Prostate gland (tissue), 2 donors: ENCODE results near the gene TPD52L1. TPM values are rescaled to one million over a fixed set of nuclear protein-coding genes. Genes with fewer than 3 reads are reported as not detected.

Experiments used
- DNase-seq: peaks from one replicate; pipeline ENCODE4 v3.0.0-alpha.2; 2019; ENCODE audit warnings: low spot score
- H3K27ac ChIP-seq, 2 donors: fragments of 200-600 bp; sonication (generic); 2 replicates each; pipeline ENCODE4 v1.5.1; 2017 to 2019
- H3K27me3 ChIP-seq: fragments of 200-600 bp; sonication (generic); replicated peaks from 2 replicates; pipeline ENCODE4 v1.5.1; 2019; ENCODE audit not compliant: insufficient read depth
- H3K36me3 ChIP-seq, 2 donors: fragments of 200-600 bp; sonication (generic); 1 replicate in 1 of 2; 2 replicates in 1 of 2; pipeline versions ENCODE4 v1.5.1 to v1.8.1; 2017 to 2019
- H3K4me1 ChIP-seq: fragments of 200-600 bp; sonication (generic); replicated peaks from 2 replicates; pipeline ENCODE4 v1.5.1; 2019
- H3K4me3 ChIP-seq, 2 donors: fragments of 200-600 bp; sonication (generic); 2 replicates each; pipeline ENCODE4 v1.5.1; 2017 to 2019
- H3K9me3 ChIP-seq: fragments of 200-600 bp; sonication (generic); 2 replicates; pipeline ENCODE4 v1.5.1; 2017
- CTCF ChIP-seq, 4 experiments: fragments of 200-600 bp in 2 of 4; fragments of 450-650 bp in 2 of 4; sonication (generic) in 2 of 4; IDR thresholded peaks; 1 replicate in 3 of 4; 2 replicates in 1 of 4; pipeline ENCODE4 v1.5.1; 2016 to 2019; ENCODE audit warnings: antibody characterized with exemption in 4 of 4, mild to moderate bottlenecking in 2 of 4, moderate library complexity in 2 of 4
- POLR2A ChIP-seq: fragments of 450-650 bp; IDR thresholded peaks from one replicate; pipeline ENCODE4 v1.6.1; 2016; ENCODE audit warnings: antibody characterized with exemption, mild to moderate bottlenecking
- POLR2AphosphoS5 ChIP-seq: sonication (generic); formaldehyde crosslinking; IDR thresholded peaks from one replicate; pipeline ENCODE4 v1.6.1; 2017; ENCODE audit warnings: antibody characterized with exemption
- WGBS: methylation state at CpG from one replicate; pipeline ENCODE4 v1.1.5; 2018; 5-methylcytosine and 5-hydroxymethylcytosine counted together
- intact Hi-C: fragments of 100-400 bp; cut with DNase I; formaldehyde crosslinking; loops from one replicate; pipeline ENCODE4 v1.14.2; 2022
- total RNA-seq, 2 donors: library from RNA; depleted of rRNA; stranded (reverse); fragments of >200 nt; gene quantifications; one replicate each; pipeline ENCODE4 v1.1.0, GENCODE V29; 2016

TPD52L1 gene
- total RNA-seq, 2 donors from 2014 or later = 63.9 to 105 TPM

DNA sequence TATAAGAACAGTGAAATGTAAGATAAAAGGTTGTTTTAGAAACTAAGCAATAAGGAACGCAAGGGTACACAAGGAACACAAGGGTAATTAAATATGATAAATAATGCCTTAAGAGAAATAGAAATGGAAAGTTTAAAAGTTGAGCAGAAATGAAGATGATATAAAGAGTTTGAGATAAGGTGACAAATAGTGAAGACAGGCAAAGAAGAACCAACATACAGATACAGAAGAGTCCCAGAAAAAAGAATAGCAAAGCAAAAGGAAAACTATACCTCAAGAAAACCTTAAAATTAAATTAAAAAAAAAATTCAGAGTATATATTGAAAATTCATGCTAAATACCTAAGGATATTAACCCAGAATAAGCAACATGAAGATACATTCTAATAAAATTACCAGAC, 131.8 kb downstream of the TPD52L1 start:
- H3K9me3 ChIP-seq = no peaks in the 10 kb centered on the region
- DNase-seq = no peak
- 97% methylated on average over 1 of the region's 1 CpG for WGBS
- intact Hi-C loops = no loop called here
- no peaks in the 10 kb centered on the region for H3K4me1 ChIP-seq
- no peak overlapping the region for H3K4me3 ChIP-seq
- TF ChIP-seq POLR2AphosphoS5 (no peak), POLR2A (no peak), CTCF (IDR thresholded peaks at IDR 0.05) (no peak)
- no peaks in the 10 kb centered on the region for H3K36me3 ChIP-seq
- H3K27ac ChIP-seq = no peak overlapping the region
- H3K27me3 ChIP-seq = no peaks in the 10 kb centered on the region

DNA sequence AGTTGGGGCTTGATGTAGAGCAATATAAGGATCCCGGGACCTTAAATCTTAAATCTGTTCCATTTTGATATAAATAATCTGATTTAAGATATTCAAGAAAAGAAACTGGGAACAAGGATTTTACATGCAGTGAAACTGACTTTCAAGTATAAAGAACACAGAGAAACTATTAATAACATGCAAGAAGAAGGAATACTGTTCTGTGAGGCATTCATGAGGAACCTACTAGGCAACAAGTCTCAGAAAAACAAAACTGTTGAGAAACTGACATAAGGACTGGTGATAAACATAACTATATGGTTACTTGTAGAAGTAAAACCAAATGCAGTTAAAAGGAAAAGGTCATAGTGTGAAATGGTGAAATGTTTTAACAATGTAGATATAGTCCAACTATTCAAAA, 132.4 kb downstream of the TPD52L1 start:
- H3K36me3 ChIP-seq = no peaks in the 10 kb centered on the region
- H3K4me1 ChIP-seq = no peaks in the 10 kb centered on the region
- no peak overlapping the region for H3K4me3 ChIP-seq
- intact Hi-C loops = no loop called here
- 89% methylated on average over 1 of the region's 1 CpG for WGBS
- H3K27me3 ChIP-seq = no peaks in the 10 kb centered on the region
- no peak for TF ChIP-seq CTCF (IDR thresholded peaks at IDR 0.05)
- TF ChIP-seq POLR2AphosphoS5 = no peak
- no peak for TF ChIP-seq POLR2A
- H3K9me3 ChIP-seq = no peaks in the 10 kb centered on the region
- DNase-seq = no peak
- H3K27ac ChIP-seq = no peak overlapping the region

DNA sequence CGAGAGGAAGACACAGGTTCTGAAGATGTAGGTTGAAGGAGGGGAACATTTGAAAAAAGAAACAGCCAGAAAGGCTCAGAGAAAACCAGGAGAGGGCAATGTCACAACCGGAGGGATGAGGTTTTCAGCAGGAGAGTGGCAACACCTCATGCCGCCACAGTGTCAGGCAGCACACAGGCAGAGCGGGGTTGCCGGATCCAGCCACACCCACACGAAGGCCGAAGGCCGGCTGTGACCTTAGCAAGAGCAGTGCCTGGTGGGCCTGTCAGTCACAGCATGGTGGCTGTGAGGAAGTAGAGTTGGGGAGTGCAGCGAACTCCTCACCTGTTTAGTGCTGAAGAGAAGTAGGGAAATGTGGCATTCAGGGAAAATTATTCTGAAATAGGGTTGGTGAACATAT, 134.1 kb downstream of the TPD52L1 start:
- Histone ChIP-seq H3K4me1 (no peaks in the 10 kb centered on the region), H3K36me3 (no peaks in the 10 kb centered on the region), H3K27ac (no peak overlapping the region), H3K9me3 (no peaks in the 10 kb centered on the region), H3K4me3 (no peak overlapping the region), H3K27me3 (no peaks in the 10 kb centered on the region)
- 96% methylated on average over 9 of the region's 9 CpGs for WGBS
- no peak for DNase-seq
- TF ChIP-seq POLR2A (no peak), CTCF (IDR thresholded peaks at IDR 0.05) (no peak), POLR2AphosphoS5 (no peak)
- intact Hi-C loops = no loop called here

DNA sequence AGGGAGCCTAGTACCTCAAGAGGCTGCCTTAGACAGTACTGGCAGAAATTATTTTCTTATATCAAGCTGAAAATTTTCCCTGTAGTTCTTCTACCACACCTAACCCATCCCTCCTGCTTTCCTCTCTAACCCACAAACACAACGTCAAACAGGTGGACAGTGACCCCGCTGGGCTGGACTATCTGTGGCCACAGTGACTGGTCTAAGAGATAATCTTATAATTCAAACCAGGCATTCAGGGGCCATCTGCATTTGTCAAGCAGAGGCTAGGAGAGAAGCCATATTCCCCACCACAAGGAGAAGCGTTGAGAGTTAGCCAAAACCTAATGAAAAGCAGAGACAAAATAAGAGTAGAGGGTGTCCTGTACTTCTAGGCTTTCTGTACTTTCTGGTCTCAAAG, 140.0 kb downstream of the TPD52L1 start:
- Histone ChIP-seq H3K9me3 (no peaks in the 10 kb centered on the region), H3K27me3 (no peaks in the 10 kb centered on the region), H3K4me3 (no peak overlapping the region), H3K4me1 (no peaks in the 10 kb centered on the region), H3K36me3 (no peaks in the 10 kb centered on the region), H3K27ac (no peak overlapping the region)
- TF ChIP-seq POLR2A (no peak), POLR2AphosphoS5 (no peak), CTCF (IDR thresholded peaks at IDR 0.05) (no peak)
- WGBS = 87% methylated on average over 3 of the region's 3 CpGs
- no peak for DNase-seq
- intact Hi-C loops = no loop called here

DNA sequence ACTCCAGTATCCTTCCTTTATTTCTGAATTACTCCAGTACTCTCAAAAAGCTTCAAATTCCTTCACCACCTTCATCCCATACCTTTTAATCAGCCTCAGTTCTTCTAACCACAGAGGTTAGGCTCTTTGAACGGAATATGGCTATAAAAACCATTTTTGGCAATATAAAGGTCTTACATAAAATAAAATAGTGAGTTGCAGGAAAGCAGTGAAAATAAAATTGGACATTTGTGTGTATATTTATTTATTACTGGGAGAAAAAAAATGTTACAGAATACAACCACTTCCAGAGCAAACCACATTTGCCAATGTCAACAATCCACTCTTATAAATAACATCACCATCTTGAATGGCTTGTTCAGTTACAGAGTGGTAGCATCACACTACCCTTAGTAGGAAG, 140.5 kb downstream of the TPD52L1 start:
- TF ChIP-seq CTCF (IDR thresholded peaks at IDR 0.05) (no peak), POLR2AphosphoS5 (no peak), POLR2A (no peak)
- Histone ChIP-seq H3K27me3 (no peaks in the 10 kb centered on the region), H3K9me3 (no peaks in the 10 kb centered on the region), H3K36me3 (no peaks in the 10 kb centered on the region), H3K4me3 (no peak overlapping the region), H3K4me1 (no peaks in the 10 kb centered on the region), H3K27ac (no peak overlapping the region)
- intact Hi-C loops = no loop called here
- WGBS = 24% methylated on average over 1 of the region's 1 CpG
- no peak for DNase-seq
